Caco-2 (cell line): ENCODE measurements around the gene PTGIS. TPM values are rescaled to one million over a fixed set of nuclear protein-coding genes. Genes with fewer than 3 reads are reported as not detected.

ENCODE experiments used
- BruUV-seq: library from RNA; stranded (reverse); fragments of 400-500 nt; replicated peaks from 2 replicates; lab custom pipeline; 2021; lab: Mats Ljungman, UMichigan
- CTCF ChIA-PET: fragments of 300-600 bp; sonication (Branson Sonifier 250); formaldehyde crosslinking; loops from one replicate; lab custom pipeline; 2022; ENCODE audit warnings: antibody characterized with exemption; lab: Charles Lee
- POLR2A ChIA-PET: fragments of 300-600 bp; sonication (Branson Sonifier 250); formaldehyde crosslinking; loops from one replicate; lab custom pipeline; 2022; ENCODE audit warnings: antibody characterized with exemption; lab: Charles Lee
- DNase-seq, 2 experiments: peaks; one replicate each; pipeline versions ENCODE4 v3.0.0 to v3.0.0-alpha.2; 2020 to 2022
- H3K27me3 ChIP-seq: replicated peaks from 2 replicates; pipeline ENCODE4 v1.6.0; 2011; ENCODE audit warnings: low read length; ENCODE audit not compliant: control insufficient read depth, insufficient read depth
- H3K36me3 ChIP-seq: 2 replicates; pipeline ENCODE4 v1.5.1; 2011; ENCODE audit warnings: low read length; ENCODE audit not compliant: control insufficient read depth, insufficient read depth
- H3K4me1 ChIP-seq: fragments of 250-450 bp; sonication (Bioruptor Pico); 2 replicates; pipeline ENCODE4 v1.5.1; 2020; ENCODE audit warnings: mild to moderate bottlenecking
- H3K4me3 ChIP-seq: 2 replicates; pipeline ENCODE4 v1.5.1; 2011; ENCODE audit warnings: low read depth, mild to moderate bottlenecking, control low read depth, low read length
- H3K9me3 ChIP-seq: fragments of 250-450 bp; sonication (Bioruptor Pico); 2 replicates; pipeline ENCODE4 v1.5.1; 2020; ENCODE audit warnings: mild to moderate bottlenecking, moderate library complexity
- H3K27ac Mint-ChIP-seq: one replicate; pipeline ENCODE4 v1.8.0; 2022; ENCODE audit warnings: mixed read lengths; ENCODE audit not compliant: unreplicated experiment
- H3K27me3 Mint-ChIP-seq: one replicate; pipeline ENCODE4 v1.8.0; 2022; ENCODE audit warnings: mixed read lengths; ENCODE audit not compliant: insufficient read depth, unreplicated experiment
- H3K36me3 Mint-ChIP-seq: one replicate; pipeline ENCODE4 v1.8.0; 2022; ENCODE audit warnings: mild to moderate bottlenecking, mixed read lengths; ENCODE audit not compliant: insufficient read depth, unreplicated experiment
- H3K4me1 Mint-ChIP-seq: one replicate; pipeline ENCODE4 v1.8.0; 2022; ENCODE audit warnings: low read depth, mixed read lengths; ENCODE audit not compliant: unreplicated experiment
- H3K4me3 Mint-ChIP-seq: one replicate; pipeline ENCODE4 v1.8.0; 2022; ENCODE audit warnings: mild to moderate bottlenecking, moderate library complexity, mixed read lengths; ENCODE audit not compliant: unreplicated experiment
- H3K9me3 Mint-ChIP-seq: one replicate; pipeline ENCODE4 v1.8.0; 2022; ENCODE audit warnings: mixed read lengths; ENCODE audit not compliant: unreplicated experiment
- CTCF ChIP-seq, 2 experiments: fragments of 200-600 bp in 1 of 2; IDR thresholded peaks; 1 replicate in 1 of 2; 2 replicates in 1 of 2; pipeline versions ENCODE4 v1.5.1 to v1.8.0; 2011 to 2022; ENCODE audit warnings: antibody characterized with exemption in 1 of 2, control low read depth in 1 of 2, inconsistent platforms in 1 of 2, low read depth in 1 of 2, low read length in 1 of 2, mild to moderate bottlenecking in 1 of 2, moderate library complexity in 1 of 2; ENCODE audit not compliant: insufficient read depth in 1 of 2, severe bottlenecking in 1 of 2, unreplicated experiment in 1 of 2
- intact Hi-C: fragments of 100-400 bp; cut with micrococcal nuclease; formaldehyde crosslinking; loops from one replicate; pipeline ENCODE4 v1.10.0; 2022; ENCODE audit not compliant: unreplicated experiment
- total RNA-seq: library from RNA; stranded (reverse); gene quantifications from 2 replicates; pipeline ENCODE4 v1.2.3, GENCODE V29; 2022

Gene PTGIS
- total RNA-seq, 1 experiment from 2014 or later, result 2.7 TPM

- H3K9me3 Mint-ChIP-seq, result no peaks in the 10 kb centered on the region
- no TSS peak for BruUV-seq
- H3K27me3 Mint-ChIP-seq, result no peaks in the 10 kb centered on the region
- Histone ChIP-seq H3K4me3 (no peak overlapping the region), H3K27me3 (peaks cover 1% of the 10 kb centered on the region; the same call in 1 of the 2 replicates), H3K36me3 (no peaks in the 10 kb centered on the region), H3K4me1 (no peaks in the 10 kb centered on the region), H3K9me3 (no peaks in the 10 kb centered on the region)
- POLR2A ChIA-PET, result no interaction called here
- CTCF ChIA-PET, result interaction anchor here (0.6 kb wide), 1 partner anchor 116 kb away, joined by 9 read pairs; no protein-coding TSS in a partner anchor
- no peaks in the 10 kb centered on the region for H3K4me1 Mint-ChIP-seq
- no peak for DNase-seq
- H3K36me3 Mint-ChIP-seq, result no peaks in the 10 kb centered on the region
- no peak overlapping the region for H3K4me3 Mint-ChIP-seq
- no peak overlapping the region for H3K27ac Mint-ChIP-seq
- intact Hi-C loops, result no loop called here
- TF ChIP-seq CTCF (IDR thresholded peaks at IDR 0.05; ENCODE audit: insufficient read depth in 1 of 2, low read depth in 1 of 2, low read length in 1 of 2, severe bottlenecking in 1 of 2, unreplicated experiment in 1 of 2), result no peak
These were observed 64.8 kb downstream of the PTGIS start for GRCh38 chr20:49503176-49503575.

GRCh38 chr20:49501917-49502316, 66.0 kb downstream of the PTGIS start:
- BruUV-seq, result no TSS peak
- CTCF ChIA-PET, result interaction anchor here (1.2 kb wide), 1 partner anchor 170 kb away, joined by 3 read pairs; no protein-coding TSS in a partner anchor
- POLR2A ChIA-PET, result no interaction called here

GRCh38 chr20:49497398-49497669, 70.6 kb downstream of the PTGIS start:
- Mint-ChIP-seq H3K27ac (no peak overlapping the region), H3K4me3 (no peak overlapping the region), H3K4me1 (peaks cover 9% of the 10 kb centered on the region), H3K27me3 (peaks cover 6% of the 10 kb centered on the region), H3K9me3 (no peaks in the 10 kb centered on the region), H3K36me3 (no peaks in the 10 kb centered on the region)
- no peaks in the 10 kb centered on the region for H3K36me3 ChIP-seq
- no peak overlapping the region for H3K4me3 ChIP-seq
- ChIA-PET CTCF (interaction anchor here (1.2 to 4.3 kb wide), 3 partner anchors 11 to 177 kb away, joined by 3 to 24 read pairs (median 10); no protein-coding TSS in a partner anchor), POLR2A (no interaction called here)
- DNase-seq, result no peak
- BruUV-seq, result no TSS peak
- H3K27me3 ChIP-seq, result no peaks in the 10 kb centered on the region
- no peaks in the 10 kb centered on the region for H3K9me3 ChIP-seq
- intact Hi-C loops, result no loop called here
- TF ChIP-seq CTCF (IDR thresholded peaks at IDR 0.05; ENCODE audit: insufficient read depth in 1 of 2, low read depth in 1 of 2, low read length in 1 of 2, severe bottlenecking in 1 of 2, unreplicated experiment in 1 of 2), result no peak
- peaks cover 11% of the 10 kb centered on the region; the same call in 1 of the 2 replicates for H3K4me1 ChIP-seq

More at GRCh38 chr20:49501917-49502316, 66.0 kb downstream of the PTGIS start:
- H3K4me3 Mint-ChIP-seq, result no peak overlapping the region
- H3K4me3 ChIP-seq, result no peak overlapping the region
- no peaks in the 10 kb centered on the region for H3K9me3 ChIP-seq
- intact Hi-C loops, result no loop called here
- H3K9me3 Mint-ChIP-seq, result no peaks in the 10 kb centered on the region
- no peaks in the 10 kb centered on the region for H3K27me3 Mint-ChIP-seq
- H3K4me1 ChIP-seq, result peaks cover 8% of the 10 kb centered on the region; the same call in 1 of the 2 replicates
- DNase-seq, result peak; percentile 70 to 76
- no peaks in the 10 kb centered on the region for H3K36me3 Mint-ChIP-seq
- peaks cover 1% of the 10 kb centered on the region; the same call in 1 of the 2 replicates for H3K27me3 ChIP-seq
- no peak overlapping the region for H3K27ac Mint-ChIP-seq
- TF ChIP-seq CTCF (IDR thresholded peaks at IDR 0.05; ENCODE audit: insufficient read depth in 1 of 2, low read depth in 1 of 2, low read length in 1 of 2, severe bottlenecking in 1 of 2, unreplicated experiment in 1 of 2), result no peak
- H3K4me1 Mint-ChIP-seq, result peaks cover 6% of the 10 kb centered on the region
- no peaks in the 10 kb centered on the region for H3K36me3 ChIP-seq
